Measurements from ENCODE around the gene ANKRD40.

GRCh38 chr17:50664788-50665458 is 42.8 kb downstream of the ANKRD40 start:
- TF ChIP-seq CTCF (IDR thresholded peaks at IDR 0.05) (no peak), POLR2AphosphoS5 (IDR thresholded peaks at IDR 0.05) (no peak)

Measured in breast epithelium (tissue), 3 donors.